GM19324 (cell line): Measurements from ENCODE around the gene ART1.
"Not testable (repeated sequence)": the region's sequence is repeated elsewhere in the genome, so short reads cannot be mapped to it uniquely, and the experiment has no call there.

ENCODE experiments used
- ATAC-seq: cut with Tn5 transposase; IDR thresholded peaks from one replicate; pipeline ENCODE4 v1.9.1; 2021; ENCODE audit warnings: mild to moderate bottlenecking, moderate library complexity; ENCODE audit not compliant: unreplicated experiment, low FRiP score

Gene ART1

GRCh38 chr11:3631331-3631730 lies 13.6 kb upstream of the ART1 start:
- ATAC-seq, result no peak

GRCh38 chr11:3632070-3632660 lies 12.8 kb upstream of the ART1 start:
- ATAC-seq, result no peak

- no peak for ATAC-seq
Measured at GRCh38 chr11:3635641-3636375, 9.1 kb upstream of the ART1 start.

- no peak for ATAC-seq
Measured at GRCh38 chr11:3637201-3637600, 7.7 kb upstream of the ART1 start.

- no peak for ATAC-seq
Measured at GRCh38 chr11:3638513-3638912, 6.4 kb upstream of the ART1 start.

GRCh38 chr11:3639841-3640240 lies 5.1 kb upstream of the ART1 start:
- ATAC-seq, result no peak

- ATAC-seq, result no peak
Measured at GRCh38 chr11:3641191-3641590, 3.7 kb upstream of the ART1 start.

- no peak for ATAC-seq
Measured at GRCh38 chr11:3641701-3642070, 3.2 kb upstream of the ART1 start, which contains the start of gene ART5. Gene ART5, minus strand, starts transcription at chr11:3641992. Its CDS starts 130 bp downstream, at chr11:3641862.

GRCh38 chr11:3642071-3642951 lies 2.6 kb upstream of the ART1 start:
- no peak for ATAC-seq

GRCh38 chr11:3643102-3643546 lies 1.8 kb upstream of the ART1 start:
- not testable (repeated sequence) for ATAC-seq

- no peak for ATAC-seq
Measured at GRCh38 chr11:3645552-3645951, 624 bp downstream of the ART1 start.

GRCh38 chr11:3648843-3649242 lies 3.9 kb downstream of the ART1 start:
- not testable (repeated sequence) for ATAC-seq

GRCh38 chr11:3649374-3649773 lies 4.4 kb downstream of the ART1 start:
- not testable (repeated sequence) for ATAC-seq

- not testable (repeated sequence) for ATAC-seq
Measured at GRCh38 chr11:3652514-3652913, 7.6 kb downstream of the ART1 start.

- no peak for ATAC-seq
Measured at GRCh38 chr11:3655547-3655946, 10.6 kb downstream of the ART1 start.

- not testable (repeated sequence) for ATAC-seq
Measured at GRCh38 chr11:3657331-3657730, 12.4 kb downstream of the ART1 start.

- no peak for ATAC-seq
Measured at GRCh38 chr11:3658252-3658651, 13.3 kb downstream of the ART1 start.

- no peak for ATAC-seq
Measured at GRCh38 chr11:3659595-3660515, 14.9 kb downstream of the ART1 start.

- no peak for ATAC-seq
Measured at GRCh38 chr11:3660960-3661359, 16.0 kb downstream of the ART1 start.

GRCh38 chr11:3662856-3663255 lies 17.9 kb downstream of the ART1 start:
- no peak for ATAC-seq
